Measurements from ENCODE around the gene NXN.

GRCh38 chr17:901191-901950 is 78.2 kb downstream of the NXN start:
- no peak for TF ChIP-seq POLR2A (IDR thresholded peaks at IDR 0.05)
- no peak for TF ChIP-seq CTCF (IDR thresholded peaks at IDR 0.05)
